GM13977 (cell line): ENCODE data around the gene NALCN.

Experiments used
- DNase-seq: peaks from one replicate; pipeline ENCODE4 v3.0.0; 2012; ENCODE audit warnings: low spot score
- CTCF ChIP-seq: IDR thresholded peaks from 2 replicates; pipeline ENCODE4 v1.5.1; 2012; ENCODE audit warnings: mild to moderate bottlenecking, control low read depth; ENCODE audit not compliant: insufficient read depth; ENCODE audit errors: extremely low read depth, missing control alignments
- in situ Hi-C: fragments of 300-500 bp; cut with MboI; formaldehyde crosslinking; loops from one replicate; pipeline ENCODE4 v1.12.0; 2022; ENCODE audit warnings: low sequenced_read_pairs, low pct_unique_long_range_greater_than_20kb, mixed read lengths, inconsistent platforms; ENCODE audit not compliant: unreplicated experiment

NALCN gene

GRCh38 chr13:101433895-101434294 is 17.6 kb upstream of the NALCN start:
- no peak for TF ChIP-seq CTCF
- no peak for DNase-seq
- in situ Hi-C loops = no loop called here

GRCh38 chr13:101429733-101430132 is 13.4 kb upstream of the NALCN start:
- TF ChIP-seq CTCF = no peak
- in situ Hi-C loops = no loop called here
- DNase-seq = no peak

GRCh38 chr13:101425623-101426022 is 9.3 kb upstream of the NALCN start:
- no peak for TF ChIP-seq CTCF
- no peak for DNase-seq
- in situ Hi-C loops = no loop called here

GRCh38 chr13:101425156-101425471 is 8.8 kb upstream of the NALCN start:
- no peak for DNase-seq
- in situ Hi-C loops = no loop called here
- TF ChIP-seq CTCF = no peak

GRCh38 chr13:101424381-101425155 is 8.3 kb upstream of the NALCN start:
- in situ Hi-C loops = no loop called here
- no peak for DNase-seq
- no peak for TF ChIP-seq CTCF

- TF ChIP-seq CTCF = no peak
- DNase-seq = no peak
- in situ Hi-C loops = no loop called here
Observed at GRCh38 chr13:101423872-101424271, 7.6 kb upstream of the NALCN start.

- no peak for TF ChIP-seq CTCF
- in situ Hi-C loops = no loop called here
- no peak for DNase-seq
Observed at GRCh38 chr13:101417501-101417900, 1.2 kb upstream of the NALCN start.
